GM12891 (cell line): ENCODE data around the gene PCCA.

Experiments
- DNase-seq: peaks from one replicate; pipeline ENCODE4 v3.0.0; 2011; ENCODE audit warnings: low spot score; ENCODE audit not compliant: insufficient read length
- FAIRE-seq: peaks from 2 replicates; lab custom pipeline; 2011; peaks lifted over from hg19 to GRCh38; lab: Jason Lieb, UNC
- PAX5 ChIP-seq: IDR thresholded peaks from 2 replicates; pipeline ENCODE4 v1.6.1; 2011; ENCODE audit warnings: low read length, moderate library complexity, mild to moderate bottlenecking; ENCODE audit not compliant: insufficient read depth, severe bottlenecking
- POLR2A ChIP-seq: IDR thresholded peaks from 2 replicates; pipeline ENCODE4 v1.6.1; 2011; ENCODE audit warnings: low read depth, low read length, control low read depth
- POLR2AphosphoS5 ChIP-seq: IDR thresholded peaks from 2 replicates; pipeline ENCODE4 v1.6.1; 2011; ENCODE audit warnings: low read depth, low read length, control low read depth
- POU2F2 ChIP-seq: IDR thresholded peaks from 2 replicates; pipeline ENCODE4 v1.6.1; 2011; ENCODE audit warnings: low read depth, mild to moderate bottlenecking, control low read depth, low read length, moderate library complexity
- SPI1 ChIP-seq: IDR thresholded peaks from 2 replicates; pipeline ENCODE4 v1.6.1; 2011; ENCODE audit warnings: low read depth, low read length, control low read depth
- TAF1 ChIP-seq: IDR thresholded peaks from 2 replicates; pipeline ENCODE4 v1.6.1; 2011; ENCODE audit warnings: low read depth, low read length, control low read depth

PCCA gene

GRCh38 chr13:100439247-100439970 is 350.5 kb downstream of the PCCA start:
- no peak for DNase-seq
- FAIRE-seq = no peak

GRCh38 chr13:100440751-100441425 is 352.0 kb downstream of the PCCA start:
- DNase-seq = no peak
- FAIRE-seq = no peak
- TF ChIP-seq SPI1 = no peak
- TF ChIP-seq POLR2AphosphoS5 = no peak
- TF ChIP-seq POLR2A = no peak
- no peak for TF ChIP-seq PAX5
- TF ChIP-seq POU2F2 = no peak
- no peak for TF ChIP-seq TAF1

More at GRCh38 chr13:100439247-100439970, 350.5 kb downstream of the PCCA start:
- TF ChIP-seq PAX5 (no peak), TAF1 (no peak), SPI1 (no peak), POU2F2 (no peak), POLR2A (no peak), POLR2AphosphoS5 (no peak)

- DNase-seq = no peak
Measured at GRCh38 chr13:100442095-100442832, 353.4 kb downstream of the PCCA start.

GRCh38 chr13:100443278-100443997 is 354.5 kb downstream of the PCCA start:
- no peak for DNase-seq
- TF ChIP-seq TAF1 = no peak
- no peak for TF ChIP-seq SPI1
- TF ChIP-seq POLR2AphosphoS5 = no peak
- TF ChIP-seq POLR2A = no peak
- TF ChIP-seq PAX5 = no peak
- TF ChIP-seq POU2F2 = no peak
- no peak for FAIRE-seq

More at GRCh38 chr13:100442095-100442832, 353.4 kb downstream of the PCCA start:
- no peak for TF ChIP-seq POU2F2
- no peak for TF ChIP-seq SPI1
- no peak for TF ChIP-seq TAF1
- TF ChIP-seq PAX5 = no peak
- FAIRE-seq = no peak

GRCh38 chr13:100443998-100444328 is 355.1 kb downstream of the PCCA start:
- FAIRE-seq (no peak), DNase-seq (no peak)
- TF ChIP-seq TAF1 (no peak), POU2F2 (no peak), POLR2A (no peak), POLR2AphosphoS5 (no peak), PAX5 (no peak), SPI1 (no peak)

GRCh38 chr13:100447831-100448230 is 358.9 kb downstream of the PCCA start:
- FAIRE-seq (no peak), DNase-seq (no peak)
- TF ChIP-seq POLR2AphosphoS5 (no peak), PAX5 (no peak), POU2F2 (no peak), POLR2A (no peak), SPI1 (no peak), TAF1 (no peak)

GRCh38 chr13:100451923-100452322 is 363.0 kb downstream of the PCCA start:
- no peak for FAIRE-seq
- no peak for DNase-seq
- TF ChIP-seq POLR2AphosphoS5 (no peak), POLR2A (no peak), TAF1 (no peak), SPI1 (no peak), PAX5 (no peak), POU2F2 (no peak)

- no peak for DNase-seq
- no peak for FAIRE-seq
- TF ChIP-seq PAX5 (no peak), TAF1 (no peak), POLR2AphosphoS5 (no peak), SPI1 (no peak), POU2F2 (no peak), POLR2A (no peak)
Measured at GRCh38 chr13:100454876-100455275, 366.0 kb downstream of the PCCA start.
